Left hindlimb (tissue), 1 donor: ENCODE measurements around the gene GABRR3.

Source experiments
- DNase-seq: peaks from one replicate; pipeline ENCODE4 v3.0.0-alpha.2; 2018

The GABRR3 gene

GRCh38 chr3:97988784-97989568 is 46.1 kb downstream of the GABRR3 start:
- DNase-seq = no peak

DNA sequence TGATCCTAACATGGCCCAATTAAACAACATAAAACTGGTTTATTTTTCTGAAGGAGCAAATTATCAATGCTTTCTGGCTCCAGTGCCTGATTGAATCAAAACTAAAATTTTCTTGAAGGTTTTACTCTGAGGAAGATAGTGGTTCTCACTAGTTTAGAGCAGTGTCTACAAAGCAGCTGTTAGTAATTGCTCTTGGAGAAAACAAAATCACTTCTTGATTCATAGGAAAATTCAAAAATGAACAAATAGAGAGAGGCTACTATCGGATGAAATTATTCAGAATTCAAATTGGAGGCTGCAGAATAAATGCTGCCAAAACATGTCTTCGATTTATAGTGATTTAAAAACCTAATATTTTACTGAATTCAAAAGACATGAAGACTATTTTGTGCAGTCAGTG is 47.8 kb downstream of the GABRR3 start:
- no peak for DNase-seq

DNA sequence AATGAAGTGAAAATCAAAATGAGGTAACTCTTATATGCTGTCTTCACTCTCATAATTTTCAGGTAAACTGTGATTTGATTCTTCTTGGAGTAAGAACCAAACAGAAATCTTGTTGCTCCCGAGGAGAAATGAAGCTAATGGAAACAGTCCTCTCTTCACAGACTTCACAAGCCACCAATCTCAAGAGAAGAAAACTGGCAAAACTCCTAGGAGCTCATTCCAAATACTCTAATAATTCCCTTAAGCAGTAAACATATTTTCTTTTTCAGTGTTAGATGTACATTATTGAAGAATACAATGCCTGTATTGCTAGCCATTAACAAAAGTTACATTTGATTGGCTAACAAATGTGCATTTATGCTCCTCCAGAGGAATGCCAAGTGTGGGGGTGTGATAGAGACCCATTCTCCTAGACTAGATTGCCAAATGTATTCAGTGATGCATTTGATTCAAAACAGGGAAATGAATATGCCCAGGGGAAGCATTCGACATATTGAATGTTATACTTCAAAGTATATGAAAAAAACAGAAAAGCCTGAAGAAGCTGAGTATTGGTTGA is 51.1 kb downstream of the GABRR3 start:
- DNase-seq = no peak

GRCh38 chr3:97981886-97982285 is 53.2 kb downstream of the GABRR3 start:
- peak; percentile 47 for DNase-seq

GRCh38 chr3:97979610-97980009 is 55.5 kb downstream of the GABRR3 start:
- DNase-seq = no peak

- DNase-seq = no peak
Measured at GRCh38 chr3:97975466-97975865, 59.6 kb downstream of the GABRR3 start.

GRCh38 chr3:97974996-97975395 is 60.1 kb downstream of the GABRR3 start:
- DNase-seq = no peak

DNA sequence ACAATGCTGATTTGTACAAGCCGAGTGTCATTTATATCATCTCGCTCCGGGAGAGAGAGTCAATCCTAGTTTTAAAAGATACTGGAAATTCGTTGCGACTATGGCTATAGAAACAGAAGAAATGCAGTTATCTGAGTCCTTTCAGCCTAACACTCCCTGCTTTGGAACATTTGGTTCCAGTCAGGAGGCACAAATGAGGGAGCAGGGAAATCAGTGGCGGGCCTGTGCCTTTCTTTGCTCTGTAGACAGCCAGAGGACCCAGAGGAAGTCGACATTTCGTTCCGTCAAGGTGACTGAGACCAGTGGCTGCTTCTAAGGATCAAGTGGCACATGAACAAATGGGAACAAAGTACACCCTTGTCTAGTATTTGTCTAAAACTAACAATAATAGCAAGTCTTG is 62.1 kb downstream of the GABRR3 start:
- no peak for DNase-seq

- DNase-seq = peak; percentile 78
Measured at GRCh38 chr3:97971679-97972567, 63.2 kb downstream of the GABRR3 start, which contains the start of gene RIOX2. Gene RIOX2 (minus strand): TSS chr3:97972431. CDS start chr3:97967593, 4,838 bp downstream.

- DNase-seq = no peak
Measured at GRCh38 chr3:97970956-97971620, 64.0 kb downstream of the GABRR3 start.

DNA sequence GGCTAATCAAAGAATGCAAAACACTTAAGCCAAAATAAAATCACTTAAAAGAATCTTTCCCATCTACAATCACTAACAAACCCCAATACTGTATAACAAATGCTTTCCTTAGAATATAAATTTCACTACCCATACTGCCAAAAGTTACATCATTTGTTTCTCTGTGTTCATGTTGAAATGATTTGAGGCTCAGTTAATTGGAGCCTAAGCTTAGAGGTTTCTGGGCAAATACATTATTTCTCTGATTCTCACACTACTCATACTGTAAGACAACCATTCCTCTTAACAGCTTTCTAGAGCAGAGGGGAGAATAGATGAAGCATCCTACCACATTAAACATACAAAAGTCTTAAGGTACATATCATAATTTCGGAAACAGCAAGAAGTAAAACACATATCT is 65.0 kb downstream of the GABRR3 start:
- DNase-seq = no peak

- DNase-seq = no peak
Measured at GRCh38 chr3:97969541-97969940, 65.6 kb downstream of the GABRR3 start.

DNA sequence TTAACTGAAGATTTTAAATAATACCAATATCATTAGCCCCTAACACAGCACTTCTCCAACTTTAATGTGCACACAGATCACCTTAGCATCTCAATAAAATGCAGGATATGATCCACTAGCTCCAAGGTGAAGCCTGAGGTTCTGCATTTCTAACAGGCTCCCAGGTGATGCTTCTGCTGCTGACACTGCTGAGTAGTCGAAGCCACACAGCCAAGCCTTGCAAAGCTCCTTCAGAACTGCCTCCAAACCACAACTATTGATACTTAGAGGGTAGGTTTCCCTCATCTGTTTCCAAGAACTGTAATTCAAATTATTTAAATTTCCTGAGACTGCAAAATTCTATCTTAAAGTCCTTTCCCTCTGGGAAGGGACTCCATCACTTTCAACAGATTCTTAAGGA is 66.7 kb downstream of the GABRR3 start:
- no peak for DNase-seq

DNA sequence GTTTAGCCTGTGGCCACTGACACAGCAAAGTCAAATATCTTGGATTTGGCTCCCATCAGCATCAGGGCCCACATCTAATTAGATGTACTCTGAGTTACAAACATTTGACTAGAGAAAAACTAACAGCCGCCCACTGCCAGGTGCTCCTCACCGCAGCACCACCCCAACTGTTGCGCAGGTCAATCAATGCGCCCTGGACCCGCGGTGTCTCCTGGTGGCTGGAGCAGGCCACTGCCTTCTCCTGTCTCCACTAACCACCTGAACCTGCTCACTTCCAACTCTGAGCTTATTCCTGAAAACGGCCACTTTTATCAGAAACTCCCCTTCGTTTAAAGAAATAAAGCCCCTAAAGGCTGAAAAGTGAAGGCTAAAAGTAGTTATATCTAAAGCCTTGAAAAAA is 67.1 kb downstream of the GABRR3 start:
- DNase-seq = no peak

DNA sequence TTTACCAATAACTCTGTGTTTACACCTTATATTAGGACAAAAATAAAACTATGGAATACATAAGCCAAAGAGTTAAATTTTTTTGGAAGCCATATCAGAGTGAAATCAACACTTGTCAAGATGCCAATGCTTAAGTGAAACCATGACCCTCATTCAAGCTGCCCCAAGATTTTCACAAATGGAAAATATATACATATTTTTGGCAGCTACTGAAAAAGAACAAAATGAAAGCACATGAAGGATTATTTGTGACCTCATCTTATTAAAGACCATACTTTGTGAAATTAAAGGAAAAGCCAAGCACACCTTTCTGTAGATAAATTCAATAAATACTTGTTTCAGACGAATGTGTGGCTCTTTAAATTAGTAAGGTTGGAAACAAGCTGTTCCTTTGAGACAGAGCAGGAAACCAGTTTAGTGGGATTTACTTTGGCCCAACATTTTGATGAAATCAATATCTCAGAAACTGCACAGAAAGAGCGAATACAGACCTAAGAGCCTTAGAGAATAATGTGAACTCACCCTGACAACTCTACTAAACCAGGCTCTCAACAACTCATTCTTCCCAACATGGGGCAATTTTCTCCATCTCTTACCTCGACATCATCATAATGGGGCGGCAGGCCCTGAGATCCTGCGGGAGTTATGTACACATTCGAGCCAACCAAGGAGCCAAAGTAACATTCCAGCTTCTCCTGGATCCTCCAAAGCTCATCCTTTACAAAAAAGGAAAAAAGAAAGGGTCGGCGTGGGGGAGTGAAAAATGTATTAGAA is 73.9 kb downstream of the GABRR3 start:
- DNase-seq = no peak

DNA sequence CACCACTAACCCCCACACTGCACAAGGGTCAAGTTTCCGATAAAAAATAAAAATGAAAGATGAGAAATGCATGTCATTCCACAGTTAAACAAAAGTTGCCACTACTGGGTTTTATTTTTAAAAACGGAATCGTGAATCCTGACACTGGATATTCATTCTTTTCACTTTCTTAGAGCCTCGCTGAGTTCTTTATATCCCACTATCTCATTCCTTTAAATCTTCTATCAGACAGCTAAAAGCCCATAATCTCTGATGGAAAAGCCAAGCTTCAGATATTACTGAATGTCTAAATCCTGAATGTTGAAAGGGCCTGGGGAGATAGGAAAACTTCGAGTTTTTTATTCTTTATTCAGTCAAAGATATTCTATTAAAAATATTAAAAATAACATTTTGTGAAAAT is 74.6 kb downstream of the GABRR3 start:
- DNase-seq = no peak

DNA sequence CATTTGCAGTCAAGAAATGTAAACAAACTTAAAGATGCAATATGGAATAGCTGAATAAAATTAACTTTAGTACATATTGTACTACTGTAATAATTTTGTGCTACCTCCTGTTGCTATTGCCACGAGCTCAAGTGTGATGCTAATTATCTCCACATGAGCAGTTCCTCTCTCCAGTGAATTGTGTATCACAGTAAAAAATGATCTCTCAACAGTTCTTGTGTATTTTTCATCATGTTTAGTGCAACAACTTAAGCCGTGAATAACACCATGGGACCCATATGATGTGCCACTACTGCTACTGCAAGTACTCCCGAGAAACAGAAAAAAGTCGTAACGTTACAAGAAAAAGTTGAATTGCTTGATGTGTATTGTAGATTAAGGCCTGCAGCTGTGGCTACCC is 75.2 kb downstream of the GABRR3 start:
- DNase-seq = no peak

GRCh38 chr3:97958796-97959195 is 76.3 kb downstream of the GABRR3 start:
- DNase-seq = no peak

- no peak for DNase-seq
Measured at GRCh38 chr3:97958396-97958795, 76.7 kb downstream of the GABRR3 start.

DNA sequence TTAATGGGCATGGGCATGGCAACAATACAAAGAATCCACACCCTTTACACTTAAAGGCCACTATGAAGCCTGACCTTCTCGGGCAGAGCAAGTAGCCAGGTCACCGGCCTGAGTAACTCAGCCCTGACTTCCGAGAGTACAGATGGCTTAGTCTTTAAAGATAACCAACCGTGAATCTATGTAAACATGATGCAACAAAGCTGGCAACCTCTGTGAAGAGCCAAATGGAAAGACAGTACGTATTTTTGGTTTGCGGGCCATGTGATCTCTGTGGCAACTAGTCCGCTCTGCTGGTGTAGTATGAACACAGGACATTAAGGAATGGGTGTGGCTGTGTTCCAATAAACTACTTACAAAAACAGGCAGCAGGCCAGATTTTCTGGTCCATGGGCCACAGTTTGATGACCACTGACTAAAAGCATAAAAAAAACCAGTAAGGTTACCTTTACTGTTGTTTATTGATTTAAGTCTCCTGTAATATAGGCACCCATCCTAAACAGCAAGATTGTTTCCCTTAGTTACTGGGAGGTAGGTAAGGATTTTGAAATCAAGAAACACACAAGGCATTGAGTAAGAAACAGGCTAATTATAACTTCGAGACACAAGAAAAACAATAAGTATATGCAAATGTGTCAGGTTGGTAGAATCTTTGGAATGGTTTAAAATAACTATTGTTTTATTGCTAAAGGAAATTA is 77.4 kb downstream of the GABRR3 start:
- no peak for DNase-seq

- no peak for DNase-seq
Measured at GRCh38 chr3:97956051-97956450, 79.1 kb downstream of the GABRR3 start.
